MM.1S (cell line): ENCODE data around the gene PDE6B.
"Not testable (repeated sequence)": the region's sequence is repeated elsewhere in the genome, so short reads cannot be mapped to it uniquely, and the experiment has no call there.

ENCODE experiments used
- DNase-seq: peaks from one replicate; pipeline ENCODE4 v3.0.0-alpha.2; 2015
- H2AFZ ChIP-seq: fragments of 300-600 bp; sonication (generic); 2 replicates; pipeline ENCODE4 v1.6.0; 2016; ENCODE audit warnings: antibody characterized with exemption, low read length
- H3F3A ChIP-seq: fragments of 300-600 bp; sonication (generic); 2 replicates; pipeline ENCODE4 v1.6.1; 2016; ENCODE audit warnings: mild to moderate bottlenecking, antibody characterized with exemption, low read length, moderate library complexity, mixed read lengths; ENCODE audit not compliant: insufficient read depth
- H3K27ac ChIP-seq: fragments of 300-600 bp; sonication (generic); 2 replicates; pipeline ENCODE4 v1.5.1; 2016; ENCODE audit warnings: mild to moderate bottlenecking, low read length
- H3K27me3 ChIP-seq: fragments of 300-600 bp; sonication (generic); replicated peaks from 2 replicates; pipeline ENCODE4 v1.6.0; 2016; ENCODE audit warnings: low read length; ENCODE audit not compliant: insufficient read depth
- H3K36me3 ChIP-seq: fragments of 300-600 bp; sonication (generic); replicated peaks from 2 replicates; pipeline ENCODE4 v1.6.1; 2016; ENCODE audit warnings: mild to moderate bottlenecking, low read length, mixed read lengths; ENCODE audit not compliant: insufficient read depth
- H3K4me1 ChIP-seq: fragments of 300-600 bp; sonication (generic); 2 replicates; pipeline ENCODE4 v1.6.1; 2016; ENCODE audit warnings: low read length, mixed read lengths
- H3K4me2 ChIP-seq: fragments of 300-600 bp; sonication (generic); 2 replicates; pipeline ENCODE4 v1.6.0; 2016; ENCODE audit warnings: low read depth, low read length
- H3K4me3 ChIP-seq: fragments of 300-600 bp; sonication (generic); 2 replicates; pipeline ENCODE4 v1.5.1; 2016; ENCODE audit warnings: low read length, mixed read lengths
- H3K79me2 ChIP-seq: fragments of 300-600 bp; sonication (generic); 2 replicates; pipeline ENCODE4 v1.6.1; 2016; ENCODE audit warnings: mixed run types, low read length, mixed read lengths
- H3K9ac ChIP-seq: fragments of 300-600 bp; sonication (generic); 2 replicates; pipeline ENCODE4 v1.6.1; 2016; ENCODE audit warnings: low read length, mixed read lengths
- H3K9me2 ChIP-seq: fragments of 300-600 bp; sonication (generic); replicated peaks from 2 replicates; pipeline ENCODE4 v1.6.1; 2016; ENCODE audit warnings: mild to moderate bottlenecking, low read length, mixed read lengths; ENCODE audit not compliant: insufficient read depth
- H3K9me3 ChIP-seq: fragments of 300-600 bp; sonication (generic); replicated peaks from 2 replicates; pipeline ENCODE4 v1.6.1; 2016; ENCODE audit warnings: mild to moderate bottlenecking, low read length, mixed read lengths; ENCODE audit not compliant: insufficient read depth
- H4K20me1 ChIP-seq: fragments of 300-600 bp; sonication (generic); 2 replicates; pipeline ENCODE4 v1.6.1; 2016; ENCODE audit warnings: mild to moderate bottlenecking, low read length, moderate library complexity, mixed read lengths; ENCODE audit not compliant: insufficient read depth
- EZH2 ChIP-seq: fragments of 300-600 bp; sonication (generic); optimal IDR thresholded peaks from 2 replicates; pipeline ENCODE3; 2017; ENCODE audit warnings: low read depth, mild to moderate bottlenecking, antibody characterized with exemption, low read length, mixed read lengths
- EZH2phosphoT487 ChIP-seq: fragments of 300-600 bp; sonication (generic); IDR thresholded peaks from 2 replicates; pipeline ENCODE4 v1.6.1; 2018; ENCODE audit warnings: antibody characterized with exemption, low read length
- TF ChIP-seq, protein P1 (sequence below): fragments of 300-600 bp; sonication (generic); IDR thresholded peaks from 2 replicates; pipeline ENCODE4 v1.5.1; 2016; ENCODE audit warnings: antibody characterized with exemption, low read length, mixed read lengths

Gene PDE6B

DNA sequence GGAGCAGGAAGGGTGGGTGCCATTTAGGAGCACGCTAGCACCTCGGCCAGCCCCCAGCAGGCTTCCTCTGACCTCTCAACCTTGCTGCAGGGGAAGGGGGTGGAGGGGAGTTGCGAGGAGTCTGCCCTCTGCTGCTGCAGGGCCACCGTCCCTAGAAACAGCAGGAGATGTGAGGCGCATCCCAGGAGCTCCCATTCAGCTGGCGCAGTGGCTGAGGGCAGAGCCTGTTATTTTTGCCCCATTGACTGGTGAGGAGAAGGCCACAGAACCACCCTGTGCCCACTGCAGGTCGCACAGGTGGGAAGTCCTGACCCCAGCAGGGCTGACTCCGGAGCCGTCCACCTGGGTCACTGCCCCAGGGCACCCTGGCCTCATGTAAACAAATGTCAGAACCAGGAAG is 8.0 kb downstream of the PDE6B start:
- Histone ChIP-seq H3F3A (no peaks in the 10 kb centered on the region), H3K9ac (no peak overlapping the region), H3K4me3 (no peak overlapping the region), H3K79me2 (no peaks in the 10 kb centered on the region), H2AFZ (no peak overlapping the region), H3K4me1 (no peaks in the 10 kb centered on the region), H3K27me3 (no peaks in the 10 kb centered on the region), H3K4me2 (no peak overlapping the region), H3K9me2 (no peaks in the 10 kb centered on the region), H3K27ac (no peak overlapping the region), H4K20me1 (no peaks in the 10 kb centered on the region), H3K9me3 (no peaks in the 10 kb centered on the region), H3K36me3 (no peaks in the 10 kb centered on the region)
- DNase-seq, result no peak
- TF ChIP-seq EZH2phosphoT487, result no peak
- TF ChIP-seq, protein P1, sequence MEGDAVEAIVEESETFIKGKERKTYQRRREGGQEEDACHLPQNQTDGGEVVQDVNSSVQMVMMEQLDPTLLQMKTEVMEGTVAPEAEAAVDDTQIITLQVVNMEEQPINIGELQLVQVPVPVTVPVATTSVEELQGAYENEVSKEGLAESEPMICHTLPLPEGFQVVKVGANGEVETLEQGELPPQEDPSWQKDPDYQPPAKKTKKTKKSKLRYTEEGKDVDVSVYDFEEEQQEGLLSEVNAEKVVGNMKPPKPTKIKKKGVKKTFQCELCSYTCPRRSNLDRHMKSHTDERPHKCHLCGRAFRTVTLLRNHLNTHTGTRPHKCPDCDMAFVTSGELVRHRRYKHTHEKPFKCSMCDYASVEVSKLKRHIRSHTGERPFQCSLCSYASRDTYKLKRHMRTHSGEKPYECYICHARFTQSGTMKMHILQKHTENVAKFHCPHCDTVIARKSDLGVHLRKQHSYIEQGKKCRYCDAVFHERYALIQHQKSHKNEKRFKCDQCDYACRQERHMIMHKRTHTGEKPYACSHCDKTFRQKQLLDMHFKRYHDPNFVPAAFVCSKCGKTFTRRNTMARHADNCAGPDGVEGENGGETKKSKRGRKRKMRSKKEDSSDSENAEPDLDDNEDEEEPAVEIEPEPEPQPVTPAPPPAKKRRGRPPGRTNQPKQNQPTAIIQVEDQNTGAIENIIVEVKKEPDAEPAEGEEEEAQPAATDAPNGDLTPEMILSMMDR, result no peak
- no peak for TF ChIP-seq EZH2

DNA sequence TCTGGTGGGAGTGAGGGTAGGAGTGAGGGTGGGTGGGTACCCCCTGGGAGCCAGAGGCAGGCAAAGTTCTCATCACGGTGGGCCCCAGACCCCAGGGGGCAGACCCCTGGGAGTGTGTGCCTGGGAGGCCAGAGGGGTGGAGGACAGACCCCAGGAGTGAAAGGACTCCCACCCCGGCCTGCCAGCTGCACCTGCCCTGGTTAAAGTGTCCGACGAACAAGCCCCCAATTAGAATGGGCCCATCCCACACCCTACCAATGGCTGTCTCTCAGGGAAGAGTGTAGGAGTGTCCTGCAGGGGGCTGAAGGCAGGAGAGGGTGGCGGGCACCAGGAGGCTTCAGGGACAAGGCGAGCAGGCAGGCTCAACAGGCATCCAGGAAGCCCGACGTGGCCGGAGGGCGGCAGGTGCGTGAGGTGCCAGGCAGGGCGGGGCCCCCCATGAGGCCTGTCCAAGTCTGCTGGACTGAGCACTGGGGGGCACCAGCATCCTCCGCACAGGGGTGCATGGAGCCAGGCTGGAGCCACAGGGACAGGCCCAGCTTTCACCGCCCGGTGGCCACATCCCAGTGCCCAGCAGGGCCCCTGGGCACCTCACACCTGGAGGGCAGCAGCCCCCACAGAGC is 8.7 kb downstream of the PDE6B start:
- DNase-seq, result no peak
- Histone ChIP-seq H3K4me2 (no peak overlapping the region), H3K4me3 (no peak overlapping the region), H3K79me2 (no peaks in the 10 kb centered on the region), H3K9me3 (no peaks in the 10 kb centered on the region), H3K36me3 (no peaks in the 10 kb centered on the region), H3K9ac (no peak overlapping the region), H3K27me3 (no peaks in the 10 kb centered on the region), H3K4me1 (no peaks in the 10 kb centered on the region), H3K27ac (no peak overlapping the region), H3F3A (no peaks in the 10 kb centered on the region), H2AFZ (no peak overlapping the region), H3K9me2 (no peaks in the 10 kb centered on the region), H4K20me1 (no peaks in the 10 kb centered on the region)
- TF ChIP-seq EZH2phosphoT487, result no peak

DNA sequence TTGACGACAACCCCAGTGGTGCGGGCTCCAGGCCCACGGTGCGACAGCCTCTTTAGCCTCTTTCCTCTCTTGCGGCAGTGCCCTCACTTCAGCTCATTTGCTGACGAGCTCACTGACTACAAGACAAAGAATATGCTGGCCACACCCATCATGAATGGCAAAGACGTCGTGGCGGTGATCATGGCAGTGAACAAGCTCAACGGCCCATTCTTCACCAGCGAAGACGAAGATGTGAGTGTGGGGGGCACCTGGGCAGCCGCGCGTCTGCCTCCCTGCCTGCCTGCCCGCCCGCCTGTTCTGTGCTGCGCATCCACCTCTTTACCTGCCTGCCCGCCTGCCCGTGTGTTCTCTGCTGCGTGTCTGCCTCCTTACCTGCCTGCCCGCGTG is 9.2 kb downstream of the PDE6B start:
- no peak for DNase-seq
- TF ChIP-seq EZH2, result no peak
- TF ChIP-seq, protein P1, result no peak
- TF ChIP-seq EZH2phosphoT487, result no peak
- Histone ChIP-seq H3F3A (no peaks in the 10 kb centered on the region), H3K4me3 (no peak overlapping the region), H3K9ac (no peak overlapping the region), H3K4me1 (no peaks in the 10 kb centered on the region), H3K36me3 (no peaks in the 10 kb centered on the region), H3K9me3 (no peaks in the 10 kb centered on the region), H3K27me3 (no peaks in the 10 kb centered on the region), H2AFZ (no peak overlapping the region), H3K79me2 (no peaks in the 10 kb centered on the region), H3K9me2 (no peaks in the 10 kb centered on the region), H3K4me2 (no peak overlapping the region), H3K27ac (no peak overlapping the region), H4K20me1 (no peaks in the 10 kb centered on the region)

DNA sequence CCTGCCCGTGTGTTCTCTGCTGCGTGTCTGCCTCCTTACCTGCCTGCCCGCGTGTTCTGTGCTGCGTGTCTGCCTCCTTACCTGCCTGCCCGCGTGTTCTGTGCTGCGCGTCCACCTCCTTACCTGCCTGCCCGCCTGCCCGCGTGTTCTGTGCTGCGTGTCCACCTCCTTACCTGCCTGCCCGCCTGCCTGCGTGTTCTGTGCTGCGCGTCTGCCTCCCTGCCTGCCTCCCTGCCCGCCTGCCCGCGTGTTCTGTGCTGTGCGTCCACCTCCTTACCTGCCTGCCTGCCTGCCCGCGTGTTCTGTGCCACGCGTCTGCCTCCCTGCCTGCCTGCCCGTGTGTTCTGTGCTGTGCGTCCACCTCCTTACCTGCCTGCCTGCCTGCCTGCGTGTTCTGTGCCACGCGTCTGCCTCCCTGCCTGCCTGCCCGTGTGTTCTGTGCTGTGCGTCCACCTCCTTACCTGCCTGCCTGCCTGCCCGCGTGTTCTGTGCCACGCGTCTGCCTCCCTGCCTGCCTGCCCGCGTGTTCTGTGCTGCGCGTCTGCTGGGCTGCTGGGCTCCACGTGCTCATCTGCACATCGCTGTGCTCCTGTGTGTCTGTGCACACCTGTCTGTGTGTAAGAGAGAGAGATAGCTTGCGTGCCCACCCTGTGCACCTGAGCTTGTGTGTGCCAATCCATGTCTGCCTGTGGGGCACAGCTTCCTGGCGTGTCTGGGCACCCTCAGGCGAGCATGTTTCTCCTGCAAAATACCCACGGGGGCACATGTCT is 9.9 kb downstream of the PDE6B start:
- not testable (repeated sequence) for H3K9ac ChIP-seq, H3K79me2 ChIP-seq, H3K9me2 ChIP-seq, H3K4me3 ChIP-seq, H3K9me3 ChIP-seq, H3K4me1 ChIP-seq, H3K4me2 ChIP-seq, H3K27me3 ChIP-seq, H3K27ac ChIP-seq, H3K36me3 ChIP-seq, H2AFZ ChIP-seq, DNase-seq, H3F3A ChIP-seq, H4K20me1 ChIP-seq
